GM21423 (cell line): ENCODE measurements around the gene LIPG.
"Not testable (repeated sequence)": the region's sequence is repeated elsewhere in the genome, so short reads cannot be mapped to it uniquely, and the experiment has no call there.

ENCODE experiments used
- ATAC-seq: cut with Tn5 transposase; IDR thresholded peaks from one replicate; pipeline ENCODE4 v1.9.1; 2021; ENCODE audit warnings: mild to moderate bottlenecking, moderate library complexity; ENCODE audit not compliant: unreplicated experiment

The LIPG gene

GRCh38 chr18:49546278-49546677 is 15.6 kb upstream of the LIPG start:
- ATAC-seq, result no peak

GRCh38 chr18:49546719-49547273 is 15.1 kb upstream of the LIPG start:
- ATAC-seq, result no peak

- ATAC-seq, result no peak
Observed at GRCh38 chr18:49547701-49548100, 14.2 kb upstream of the LIPG start.

GRCh38 chr18:49548229-49548636 is 13.6 kb upstream of the LIPG start:
- no peak for ATAC-seq

- no peak for ATAC-seq
Observed at GRCh38 chr18:49550621-49551339, 11.1 kb upstream of the LIPG start.

GRCh38 chr18:49553003-49553402 is 8.9 kb upstream of the LIPG start:
- ATAC-seq, result no peak

GRCh38 chr18:49555641-49556040 is 6.2 kb upstream of the LIPG start:
- ATAC-seq, result no peak

- ATAC-seq, result no peak
Observed at GRCh38 chr18:49558356-49558755, 3.5 kb upstream of the LIPG start.

GRCh38 chr18:49559326-49559931 is 2.4 kb upstream of the LIPG start:
- not testable (repeated sequence) for ATAC-seq

GRCh38 chr18:49560277-49560623 is 1.6 kb upstream of the LIPG start:
- no peak for ATAC-seq

GRCh38 chr18:49560624-49561288 is 1.1 kb upstream of the LIPG start:
- ATAC-seq, result no peak

- ATAC-seq, result no peak
Observed at GRCh38 chr18:49562481-49563129, 748 bp downstream of the LIPG start.

GRCh38 chr18:49563130-49563540 is 1.3 kb downstream of the LIPG start:
- no peak for ATAC-seq

GRCh38 chr18:49563701-49564517 is 2.1 kb downstream of the LIPG start:
- ATAC-seq, result no peak

GRCh38 chr18:49564518-49564834 is 2.6 kb downstream of the LIPG start:
- no peak for ATAC-seq

- no peak for ATAC-seq
Observed at GRCh38 chr18:49565101-49565500, 3.2 kb downstream of the LIPG start.

- no peak for ATAC-seq
Observed at GRCh38 chr18:49565612-49566011, 3.8 kb downstream of the LIPG start.

- no peak for ATAC-seq
Observed at GRCh38 chr18:49566217-49566770, 4.4 kb downstream of the LIPG start.

GRCh38 chr18:49566985-49567384 is 5.1 kb downstream of the LIPG start:
- ATAC-seq, result no peak

GRCh38 chr18:49569724-49570123 is 7.9 kb downstream of the LIPG start:
- no peak for ATAC-seq
